Endothelial cell of umbilical vein (primary cell): ENCODE data around the gene TPSG1.
"Not testable (repeated sequence)": the region's sequence is repeated elsewhere in the genome, so short reads cannot be mapped to it uniquely, and the experiment has no call there.

Experiments
- POLR2AphosphoS5 ChIP-seq: IDR thresholded peaks from 2 replicates; pipeline ENCODE4 v1.6.1; 2012; ENCODE audit warnings: low read depth, mild to moderate bottlenecking, control low read depth, low read length, moderate library complexity; ENCODE audit not compliant: insufficient read depth
- TF ChIP-seq, protein P1 (sequence below), 2 donors: IDR thresholded peaks; 1 replicate in 1 of 2; 2 replicates in 1 of 2; pipeline ENCODE4 v1.5.1; 2011; ENCODE audit warnings: low read length in 2 of 2, mild to moderate bottlenecking in 2 of 2, moderate library complexity in 2 of 2, control low read depth in 1 of 2, inconsistent platforms in 1 of 2, low read depth in 1 of 2; ENCODE audit not compliant: insufficient read depth in 1 of 2; ENCODE audit errors: extremely low read depth in 1 of 2

GRCh38 chr16:1230084-1230470 lies 5.0 kb upstream of the TPSG1 start, which contains the start of gene TPSB2:
- TF ChIP-seq, protein P1, sequence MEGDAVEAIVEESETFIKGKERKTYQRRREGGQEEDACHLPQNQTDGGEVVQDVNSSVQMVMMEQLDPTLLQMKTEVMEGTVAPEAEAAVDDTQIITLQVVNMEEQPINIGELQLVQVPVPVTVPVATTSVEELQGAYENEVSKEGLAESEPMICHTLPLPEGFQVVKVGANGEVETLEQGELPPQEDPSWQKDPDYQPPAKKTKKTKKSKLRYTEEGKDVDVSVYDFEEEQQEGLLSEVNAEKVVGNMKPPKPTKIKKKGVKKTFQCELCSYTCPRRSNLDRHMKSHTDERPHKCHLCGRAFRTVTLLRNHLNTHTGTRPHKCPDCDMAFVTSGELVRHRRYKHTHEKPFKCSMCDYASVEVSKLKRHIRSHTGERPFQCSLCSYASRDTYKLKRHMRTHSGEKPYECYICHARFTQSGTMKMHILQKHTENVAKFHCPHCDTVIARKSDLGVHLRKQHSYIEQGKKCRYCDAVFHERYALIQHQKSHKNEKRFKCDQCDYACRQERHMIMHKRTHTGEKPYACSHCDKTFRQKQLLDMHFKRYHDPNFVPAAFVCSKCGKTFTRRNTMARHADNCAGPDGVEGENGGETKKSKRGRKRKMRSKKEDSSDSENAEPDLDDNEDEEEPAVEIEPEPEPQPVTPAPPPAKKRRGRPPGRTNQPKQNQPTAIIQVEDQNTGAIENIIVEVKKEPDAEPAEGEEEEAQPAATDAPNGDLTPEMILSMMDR (IDR thresholded peaks at IDR 0.05; ENCODE audit: extremely low read depth in 1 of 2, insufficient read depth in 1 of 2, low read depth in 1 of 2, low read length in 2 of 2): not testable (repeated sequence)
- TF ChIP-seq POLR2AphosphoS5: not testable (repeated sequence)
